22Rv1 (cell line): ENCODE data around the gene LHX1.

Experiments used
- ZFX ChIP-seq: fragments of 450-650 bp; IDR thresholded peaks from 2 replicates; pipeline ENCODE4 v1.6.1; 2017; ENCODE audit warnings: antibody characterized with exemption, borderline replicate concordance
- TF ChIP-seq, protein P1 (sequence below): fragments of 450-650 bp; IDR thresholded peaks from 2 replicates; pipeline ENCODE4 v1.5.1; 2017; ENCODE audit warnings: mild to moderate bottlenecking

DNA sequence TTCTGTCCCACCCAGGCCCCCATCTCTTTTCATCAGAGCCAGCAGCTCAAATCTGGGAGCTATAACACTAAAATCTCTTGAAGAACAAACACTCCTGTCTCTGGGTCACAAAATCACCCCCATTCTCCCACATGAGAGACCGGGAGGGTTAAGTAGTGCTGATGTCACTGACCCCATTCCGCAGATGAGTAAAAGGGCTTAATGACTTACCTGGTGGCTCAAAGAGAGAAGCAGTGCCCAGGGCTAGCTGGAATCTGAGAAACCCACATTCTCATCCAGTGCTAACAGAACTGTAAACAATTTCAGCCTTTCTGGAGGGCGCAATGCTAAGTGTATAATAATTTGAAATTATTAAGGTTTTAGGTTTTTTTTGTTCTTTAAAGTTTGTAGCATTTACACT, 26.3 kb upstream of the LHX1 start:
- TF ChIP-seq, protein P1, sequence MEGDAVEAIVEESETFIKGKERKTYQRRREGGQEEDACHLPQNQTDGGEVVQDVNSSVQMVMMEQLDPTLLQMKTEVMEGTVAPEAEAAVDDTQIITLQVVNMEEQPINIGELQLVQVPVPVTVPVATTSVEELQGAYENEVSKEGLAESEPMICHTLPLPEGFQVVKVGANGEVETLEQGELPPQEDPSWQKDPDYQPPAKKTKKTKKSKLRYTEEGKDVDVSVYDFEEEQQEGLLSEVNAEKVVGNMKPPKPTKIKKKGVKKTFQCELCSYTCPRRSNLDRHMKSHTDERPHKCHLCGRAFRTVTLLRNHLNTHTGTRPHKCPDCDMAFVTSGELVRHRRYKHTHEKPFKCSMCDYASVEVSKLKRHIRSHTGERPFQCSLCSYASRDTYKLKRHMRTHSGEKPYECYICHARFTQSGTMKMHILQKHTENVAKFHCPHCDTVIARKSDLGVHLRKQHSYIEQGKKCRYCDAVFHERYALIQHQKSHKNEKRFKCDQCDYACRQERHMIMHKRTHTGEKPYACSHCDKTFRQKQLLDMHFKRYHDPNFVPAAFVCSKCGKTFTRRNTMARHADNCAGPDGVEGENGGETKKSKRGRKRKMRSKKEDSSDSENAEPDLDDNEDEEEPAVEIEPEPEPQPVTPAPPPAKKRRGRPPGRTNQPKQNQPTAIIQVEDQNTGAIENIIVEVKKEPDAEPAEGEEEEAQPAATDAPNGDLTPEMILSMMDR = no peak
- no peak for TF ChIP-seq ZFX
